HCT116 (cell line): ENCODE results near the gene NFIX. TPM values are rescaled to one million over a fixed set of nuclear protein-coding genes. Genes with fewer than 3 reads are reported as not detected.
A peak's percentile ranks its signal among the peaks of the same experiment; 100 is the strongest.

ENCODE experiments used
- ATAC-seq: fragments of 200-7000 bp; cut with Tn5 transposase; 2 replicates; pipeline ENCODE4 v1.9.1; 2020; ENCODE audit warnings: mild to moderate bottlenecking, moderate library complexity
- BruUV-seq: library from RNA; stranded (reverse); fragments of 400-500 nt; replicated peaks from 2 replicates; lab custom pipeline; 2021; lab: Mats Ljungman, UMichigan
- CTCF ChIA-PET: fragments of 300-600 bp; sonication (Branson Sonifier 250); formaldehyde crosslinking; loops from one replicate; lab custom pipeline; 2021; ENCODE audit warnings: antibody characterized with exemption; lab: Charles Lee
- POLR2A ChIA-PET: fragments of 300-600, 350-600 bp; sonication (Branson Sonifier 250); formaldehyde crosslinking; loops from one replicate; lab custom pipeline; 2021; ENCODE audit warnings: antibody characterized with exemption; lab: Charles Lee
- RAD21 ChIA-PET, 2 experiments: fragments of 300-600 bp; sonication (Branson Sonifier 250); formaldehyde crosslinking; loops; one replicate each; lab custom pipeline; 2023; ENCODE audit warnings: low total read pairs in 2 of 2; ENCODE audit not compliant: uncharacterized antibody in 2 of 2, unreplicated experiment in 2 of 2, low non-redundant PET in 1 of 2; lab: Charles Lee
- DNase-seq: peaks from one replicate; pipeline ENCODE4 v3.0.0-alpha.2; 2010; ENCODE audit warnings: low read depth, low spot score
- H2AFZ ChIP-seq: fragments of 200-600 bp; shearing (Covaris generic), sonication (generic); 2 replicates; pipeline ENCODE4 v1.6.1; 2017; ENCODE audit warnings: low read depth, mixed run types, mixed read lengths, antibody characterized with exemption, low read length; ENCODE audit not compliant: poor library complexity, severe bottlenecking
- H3K27ac ChIP-seq: 2 replicates; pipeline ENCODE4 v1.5.1; 2012; ENCODE audit warnings: low read depth, low read length
- H3K27me3 ChIP-seq: fragments of 200-600 bp; sonication (generic); 2 replicates; pipeline ENCODE4 v1.6.1; 2016; ENCODE audit warnings: mixed run types, low read length, mixed read lengths; ENCODE audit not compliant: insufficient read depth
- H3K36me3 ChIP-seq, 2 experiments: fragments of 200-500 bp in 1 of 2; fragments of 200-600 bp in 1 of 2; sonication (Bioruptor generic) in 1 of 2; sonication (generic) in 1 of 2; 2 replicates each; pipeline versions ENCODE4 v1.5.1 to v1.6.1; 2014 to 2016; ENCODE audit warnings: low read length in 2 of 2, inconsistent platforms in 1 of 2, mixed read lengths in 1 of 2, mixed run types in 1 of 2; ENCODE audit not compliant: insufficient read depth in 2 of 2, control insufficient read depth in 1 of 2
- H3K4me1 ChIP-seq, 2 experiments: fragments of 200-600 bp in 1 of 2; sonication (generic) in 1 of 2; 2 replicates each; pipeline versions ENCODE4 v1.5.1 to v1.6.1; 2012 to 2017; ENCODE audit warnings: low read length in 2 of 2, inconsistent platforms in 1 of 2, mild to moderate bottlenecking in 1 of 2, mixed read lengths in 1 of 2, mixed run types in 1 of 2, moderate library complexity in 1 of 2; ENCODE audit not compliant: insufficient read depth in 2 of 2, control insufficient read depth in 1 of 2
- H3K4me2 ChIP-seq: fragments of 200-600 bp; sonication (generic); 2 replicates; pipeline ENCODE4 v1.6.1; 2017; ENCODE audit warnings: mixed run types, low read length, mixed read lengths
- H3K4me3 ChIP-seq, 2 experiments: fragments of 200-600 bp in 1 of 2; sonication (generic) in 1 of 2; replicated peaks in 1 of 2; 2 replicates each; pipeline ENCODE4 v1.5.1; 2011 to 2016; ENCODE audit warnings: low read length in 2 of 2, control low read depth in 1 of 2, low read depth in 1 of 2, mild to moderate bottlenecking in 1 of 2, mixed read lengths in 1 of 2, mixed run types in 1 of 2
- H3K79me2 ChIP-seq: fragments of 200-600 bp; sonication (generic); 2 replicates; pipeline ENCODE4 v1.6.1; 2017; ENCODE audit warnings: mild to moderate bottlenecking, mixed run types, low read length, moderate library complexity, mixed read lengths; ENCODE audit not compliant: insufficient read depth
- H3K9ac ChIP-seq: fragments of 200-600 bp; sonication (generic); 2 replicates; pipeline ENCODE4 v1.6.1; 2016; ENCODE audit warnings: low read length, mixed read lengths
- H3K9me2 ChIP-seq: fragments of 200-600 bp; sonication (generic), shearing (Covaris generic); 2 replicates; pipeline ENCODE4 v1.6.1; 2017; ENCODE audit warnings: mixed run types, mild to moderate bottlenecking, moderate library complexity; ENCODE audit not compliant: insufficient read depth
- H3K9me3 ChIP-seq, 2 experiments: fragments of 200-500 bp in 1 of 2; fragments of 200-600 bp in 1 of 2; sonication (Bioruptor generic) in 1 of 2; sonication (generic) in 1 of 2; 2 replicates each; pipeline ENCODE4 v1.6.1; 2014 to 2017; ENCODE audit warnings: low read length in 2 of 2, mixed read lengths in 2 of 2, inconsistent platforms in 1 of 2, low read depth in 1 of 2, mild to moderate bottlenecking in 1 of 2, mixed run types in 1 of 2, moderate library complexity in 1 of 2; ENCODE audit not compliant: control insufficient read depth in 1 of 2, insufficient read depth in 1 of 2
- H4K20me1 ChIP-seq: fragments of 200-600 bp; sonication (generic), shearing (Covaris generic); 2 replicates; pipeline ENCODE4 v1.6.1; 2017; ENCODE audit warnings: mixed run types, mild to moderate bottlenecking, moderate library complexity; ENCODE audit not compliant: insufficient read depth
- CBX3 ChIP-seq: IDR thresholded peaks from 2 replicates; pipeline ENCODE4 v1.6.1; 2012; ENCODE audit warnings: low read depth
- CEBPB ChIP-seq: IDR thresholded peaks from 2 replicates; pipeline ENCODE4 v1.6.1; 2012; ENCODE audit warnings: low read depth
- CTCF ChIP-seq, 3 experiments: fragments of 200-600 bp in 1 of 3; sonication (generic) in 1 of 3; IDR thresholded peaks in 2 of 3; conservative IDR thresholded peaks in 1 of 3; 2 replicates each; pipeline ENCODE4 v1.5.1; 2012 to 2017; ENCODE audit warnings: low read depth in 2 of 3, low read length in 2 of 3, antibody characterized with exemption in 1 of 3, borderline replicate concordance in 1 of 3, control low read depth in 1 of 3, mild to moderate bottlenecking in 1 of 3, mixed read lengths in 1 of 3, mixed run types in 1 of 3, moderate library complexity in 1 of 3; ENCODE audit not compliant: insufficient read depth in 1 of 3
- EGR1 ChIP-seq: IDR thresholded peaks from 2 replicates; pipeline ENCODE4 v1.6.1; 2012; ENCODE audit warnings: low read depth
- FOSL1 ChIP-seq: IDR thresholded peaks from 2 replicates; pipeline ENCODE4 v1.6.1; 2012; ENCODE audit warnings: low read depth
- JUND ChIP-seq: IDR thresholded peaks from 2 replicates; pipeline ENCODE4 v1.6.1; 2012
- POLR2A ChIP-seq: IDR thresholded peaks from 2 replicates; pipeline ENCODE4 v1.7.0; 2011; ENCODE audit warnings: borderline replicate concordance; ENCODE audit not compliant: insufficient read depth, insufficient read length; ENCODE audit errors: extremely low read depth
- POLR2AphosphoS5 ChIP-seq: IDR thresholded peaks from 2 replicates; pipeline ENCODE4 v1.6.1; 2011; ENCODE audit warnings: mild to moderate bottlenecking, low read depth, low read length, moderate library complexity
- RAD21 ChIP-seq: IDR thresholded peaks from 2 replicates; pipeline ENCODE4 v1.6.1; 2012; ENCODE audit warnings: low read depth, mild to moderate bottlenecking
- REST ChIP-seq: IDR thresholded peaks from 2 replicates; pipeline ENCODE4 v1.6.1; 2012; ENCODE audit warnings: low read depth
- SP1 ChIP-seq: IDR thresholded peaks from 2 replicates; pipeline ENCODE4 v1.6.1; 2012; ENCODE audit warnings: low read depth
- SRF ChIP-seq: IDR thresholded peaks from 2 replicates; pipeline ENCODE4 v1.6.1; 2012; ENCODE audit warnings: low read depth
- TCF7L2 ChIP-seq: IDR thresholded peaks from 2 replicates; pipeline ENCODE4 v1.7.0; 2011; ENCODE audit warnings: borderline replicate concordance, inconsistent platforms; ENCODE audit not compliant: insufficient read depth, insufficient read length; ENCODE audit errors: extremely low read depth
- ZBTB33 ChIP-seq: IDR thresholded peaks from 2 replicates; pipeline ENCODE4 v1.6.1; 2011; ENCODE audit warnings: mild to moderate bottlenecking, low read length, moderate library complexity; ENCODE audit not compliant: insufficient replicate concordance; ENCODE audit errors: extremely low read depth
- ZFX ChIP-seq: fragments of 450-650 bp; IDR thresholded peaks from 2 replicates; pipeline ENCODE4 v1.6.1; 2017
- ZNF274 ChIP-seq: fragments of 200-500 bp; sonication (Bioruptor generic); IDR thresholded peaks from 2 replicates; pipeline ENCODE4 v1.6.1; 2014; ENCODE audit warnings: mild to moderate bottlenecking, low read depth, low read length, inconsistent platforms
- intact Hi-C: fragments of 100-400 bp; cut with micrococcal nuclease; formaldehyde crosslinking; loops from 2 replicates; pipeline ENCODE4 v1.10.0; 2022
- total RNA-seq: library from RNA; stranded (reverse); gene quantifications from one replicate; pipeline ENCODE4 v1.2.1, GENCODE V29; 2021; ENCODE audit not compliant: unreplicated experiment

Gene NFIX
- total RNA-seq, 1 experiment from 2014 or later, result 34.8 TPM

GRCh38 chr19:13052447-13053175 lies 57.3 kb downstream of the NFIX start:
- Histone ChIP-seq H2AFZ (no peak overlapping the region), H3K36me3 (no peaks in the 10 kb centered on the region), H3K79me2 (no peaks in the 10 kb centered on the region; the same call in 1 of the 2 replicates), H3K9ac (peak overlapping the region; percentile 81), H3K27ac (peak overlapping the region; percentile 94; the same call in 1 of the 2 replicates), H3K9me2 (no peaks in the 10 kb centered on the region), H3K27me3 (no peaks in the 10 kb centered on the region), H3K4me3 (peak overlapping the region in 1 of 2 experiments; percentile 40; a peak in 1 of 4 replicates), H3K9me3 (no peaks in the 10 kb centered on the region), H3K4me2 (peak overlapping the region; percentile 75), H4K20me1 (no peaks in the 10 kb centered on the region), H3K4me1 (peaks cover 69 to 73% of the 10 kb centered on the region in 2 experiments)
- DNase-seq, result no peak
- ATAC-seq, result no peak
- intact Hi-C loops, result no loop called here
- no peak for TF ChIP-seq CTCF (IDR thresholded peaks at IDR 0.05 in 2 of 3, conservative IDR thresholded peaks at IDR 0.05 in 1 of 3; ENCODE audit: borderline replicate concordance in 1 of 3, insufficient read depth in 1 of 3, low read depth in 2 of 3, low read length in 2 of 3)
- no peak for TF ChIP-seq ZNF274
- TF ChIP-seq POLR2AphosphoS5, result no peak
- TF ChIP-seq ZBTB33, result no peak
- no peak for TF ChIP-seq SP1
- TF ChIP-seq JUND, result no peak
- TF ChIP-seq CEBPB, result no peak
- no peak for TF ChIP-seq ZFX
- TF ChIP-seq CBX3, result no peak
- TF ChIP-seq SRF, result no peak
- TF ChIP-seq RAD21, result no peak
- TF ChIP-seq EGR1, result no peak
- no peak for TF ChIP-seq REST
- no peak for TF ChIP-seq TCF7L2
- TF ChIP-seq POLR2A, result no peak
- no peak for TF ChIP-seq FOSL1
- CTCF ChIA-PET, result interaction anchor here (1.2 to 1.4 kb wide), 2 partner anchors 8 to 19 kb away, joined by 3 to 11 read pairs; no protein-coding TSS in a partner anchor
- BruUV-seq, result no TSS peak
- POLR2A ChIA-PET, result interaction anchor here (2.1 to 4.1 kb wide), 2 partner anchors 9 to 19 kb away, joined by 8 to 16 read pairs; no protein-coding TSS in a partner anchor
- RAD21 ChIA-PET, result no interaction called here
